OCI-LY3 (cell line): ENCODE measurements around the gene NOS1.

Experiments
- CTCF ChIP-seq: fragments of 200-600, 300-600 bp; sonication (generic); IDR thresholded peaks from 2 replicates; pipeline ENCODE4 v1.5.1; 2014; ENCODE audit warnings: antibody characterized with exemption, low read length, low read depth
- EZH2phosphoT487 ChIP-seq: fragments of 200-600 bp; shearing (Covaris generic); IDR thresholded peaks from 2 replicates; pipeline ENCODE4 v1.6.1; 2018; ENCODE audit warnings: antibody characterized with exemption, mixed run types, low read depth

DNA sequence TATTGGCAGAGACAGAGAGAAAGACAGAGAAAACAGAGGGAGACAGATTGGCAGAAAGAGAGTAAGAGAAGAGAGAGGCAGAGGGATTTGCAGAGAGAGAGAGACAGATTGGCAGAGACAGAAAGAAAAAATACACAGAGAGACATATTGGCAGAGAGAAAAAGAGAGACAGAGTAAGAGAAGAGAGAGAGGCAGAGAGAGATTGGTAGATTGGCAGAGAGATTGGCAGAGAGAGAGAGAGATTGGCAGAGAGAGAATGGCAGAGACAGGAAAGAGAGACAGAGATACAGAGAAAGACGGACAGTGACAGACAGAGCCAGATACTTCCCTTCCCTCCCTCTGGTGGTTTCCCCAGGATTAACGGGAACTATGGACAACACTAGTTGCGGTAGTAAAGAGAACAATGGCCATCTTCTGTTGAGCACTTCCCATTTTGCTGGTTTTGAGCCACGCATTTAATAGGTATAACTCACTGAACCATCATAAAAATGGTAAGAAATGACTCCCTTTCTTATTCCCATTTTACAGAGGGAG, 2.6 kb upstream of the NOS1 start:
- TF ChIP-seq CTCF (no peak), EZH2phosphoT487 (no peak)
